ENCODE results near the gene ANKDD1B.

ANKDD1B gene

DNA sequence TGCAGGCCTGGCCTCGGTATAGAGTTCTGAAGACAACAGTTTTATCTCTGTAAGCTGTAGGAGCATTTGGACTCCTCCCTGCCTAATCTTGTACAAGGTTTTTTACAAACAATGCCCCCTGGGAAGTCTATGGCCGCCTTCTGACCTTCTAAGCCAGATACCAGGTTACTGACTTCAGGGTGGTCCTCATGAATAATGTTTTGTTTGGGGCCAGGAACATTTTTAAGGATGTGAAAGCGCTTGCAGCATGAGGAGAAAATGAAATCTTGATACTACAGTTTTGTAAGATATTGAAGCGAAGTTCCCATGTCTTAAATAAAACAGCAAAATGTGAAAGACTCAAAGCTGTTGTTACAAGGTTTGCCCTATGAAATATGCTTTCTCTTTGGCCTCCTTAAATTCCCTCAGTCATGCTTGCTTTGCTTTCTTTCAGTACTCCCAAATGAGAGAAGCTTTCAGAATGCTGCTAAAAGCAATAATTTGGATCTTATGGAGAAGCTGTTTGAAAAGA, 5.2 kb downstream of the ANKDD1B start:
- DNase-seq, result no peak

- no peak for DNase-seq
Observed at GRCh38 chr5:75616971-75617621, 5.8 kb downstream of the ANKDD1B start.

GRCh38 chr5:75617736-75618352, 6.6 kb downstream of the ANKDD1B start:
- no peak for DNase-seq

- no peak for DNase-seq
Observed at GRCh38 chr5:75620184-75620959, 9.1 kb downstream of the ANKDD1B start.

DNA sequence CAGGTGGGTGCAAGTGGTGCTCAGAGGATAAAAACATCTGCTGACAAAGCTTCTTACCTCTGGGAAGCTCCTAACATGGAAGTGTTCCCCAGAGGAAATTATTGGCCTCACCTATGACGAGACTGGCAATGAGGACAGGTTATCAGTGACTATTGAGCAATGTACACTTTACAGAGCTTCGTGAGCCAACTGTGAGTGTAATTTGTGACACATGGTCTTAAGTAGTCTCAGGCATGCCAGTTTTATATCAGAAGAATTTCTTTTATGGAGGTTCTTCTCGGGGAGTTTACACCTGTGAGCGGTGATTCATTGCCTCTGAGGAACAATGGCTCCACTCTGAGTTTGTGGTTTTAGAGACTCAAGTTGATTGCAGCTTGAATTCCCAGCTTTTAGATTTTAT, 11.3 kb downstream of the ANKDD1B start:
- no peak for DNase-seq

DNA sequence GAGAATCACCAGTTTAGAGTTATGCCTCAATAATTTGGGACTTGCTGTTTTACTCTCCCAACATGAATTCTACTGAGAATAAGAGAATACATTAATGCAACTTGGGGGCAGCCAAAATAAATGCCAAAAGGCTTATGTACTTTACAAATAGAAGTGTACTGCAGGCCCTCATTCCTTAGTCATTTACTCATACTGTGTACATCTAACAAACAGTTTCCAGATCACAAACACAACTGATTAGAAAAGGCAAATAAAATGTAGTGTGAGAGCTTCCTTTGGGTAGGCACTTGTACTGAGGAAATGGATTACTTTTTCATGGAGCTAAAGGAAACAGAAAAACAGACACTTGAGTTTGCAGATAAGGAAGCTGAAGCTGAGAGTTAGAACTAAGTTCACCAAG, 12.6 kb downstream of the ANKDD1B start:
- no peak for DNase-seq

- no peak for DNase-seq
Observed at GRCh38 chr5:75626959-75627358, 15.7 kb downstream of the ANKDD1B start.

DNA sequence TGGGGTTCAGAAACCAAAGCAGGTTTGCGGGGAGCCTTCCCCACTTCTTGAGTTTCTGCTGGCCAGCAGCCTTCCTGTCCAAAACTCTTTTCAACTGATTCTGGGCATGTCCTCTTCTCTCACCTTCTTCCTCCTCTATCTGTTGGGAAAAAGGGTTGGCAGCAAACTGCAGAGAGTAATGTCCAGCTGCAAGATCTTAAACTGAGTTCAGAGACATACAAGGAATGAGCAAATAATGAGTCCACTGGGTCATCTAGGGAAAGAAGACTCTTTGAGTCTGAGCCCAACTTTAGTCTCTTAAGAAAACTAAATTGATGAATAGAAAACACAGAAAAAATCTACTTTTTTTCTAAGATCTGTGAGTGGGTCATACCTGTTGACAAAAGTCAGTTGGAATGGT, 16.5 kb downstream of the ANKDD1B start:
- DNase-seq, result no peak

DNA sequence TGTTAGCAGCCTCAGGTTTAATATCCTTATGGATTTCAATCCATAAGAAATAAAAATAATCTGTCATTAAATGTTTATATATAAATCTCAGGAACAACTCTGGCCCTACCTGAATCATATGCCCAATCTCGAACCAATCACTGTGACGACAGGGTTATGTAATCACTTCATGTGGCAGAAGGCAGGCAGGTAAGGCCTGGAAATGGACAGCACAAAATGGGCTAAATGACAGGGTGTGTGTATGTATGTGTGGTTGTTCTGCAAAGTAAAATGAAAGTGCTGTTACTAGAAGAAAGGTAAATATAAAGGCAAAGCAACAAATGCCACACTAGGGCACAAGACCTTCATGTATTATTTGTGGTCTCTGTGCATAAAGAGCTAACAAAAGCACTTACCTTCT, 19.6 kb downstream of the ANKDD1B start:
- no peak for DNase-seq

GRCh38 chr5:75632321-75632720, 21.1 kb downstream of the ANKDD1B start:
- no peak for DNase-seq

GRCh38 chr5:75637949-75638348, 26.7 kb downstream of the ANKDD1B start:
- DNase-seq, result no peak

- no peak for DNase-seq
Observed at GRCh38 chr5:75639535-75640311, 28.5 kb downstream of the ANKDD1B start.

DNA sequence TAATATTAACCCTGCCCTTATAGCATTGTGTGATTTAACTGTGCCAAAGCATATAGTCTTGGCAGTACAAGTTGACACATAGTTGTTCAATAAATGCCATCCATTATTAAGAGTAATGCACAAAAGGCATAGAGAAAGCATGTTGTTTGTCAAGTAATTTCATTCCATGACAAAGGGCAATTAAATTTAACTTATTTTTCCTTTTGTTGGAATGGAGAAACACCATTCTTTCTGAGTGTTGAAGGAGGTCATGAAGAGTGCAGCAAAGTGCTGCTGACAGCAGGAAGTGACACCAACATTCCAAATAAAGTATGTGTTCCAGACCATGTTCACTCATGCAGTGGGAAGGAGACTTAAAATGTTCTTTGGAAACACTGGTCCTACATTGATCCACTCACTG, 29.1 kb downstream of the ANKDD1B start:
- DNase-seq, result no peak

DNA sequence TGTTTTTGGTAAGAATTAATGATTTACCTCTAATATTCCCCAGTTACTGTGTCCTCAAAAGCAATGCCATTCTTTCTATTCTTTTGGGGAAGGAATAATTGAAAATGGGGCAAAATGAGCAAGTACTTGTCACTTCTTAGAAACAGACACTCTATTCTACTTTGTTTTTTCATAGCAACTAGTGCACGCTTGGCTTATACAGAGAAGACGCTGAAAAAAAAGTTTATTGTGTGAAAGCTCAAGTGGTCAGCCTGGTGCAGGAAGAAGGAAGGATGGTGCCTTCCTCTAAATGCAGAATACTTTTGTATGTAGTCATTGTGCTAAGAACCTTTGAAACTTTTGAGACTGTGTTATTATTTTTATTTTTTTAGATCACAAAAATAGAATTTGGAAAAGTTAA, 29.6 kb downstream of the ANKDD1B start:
- no peak for DNase-seq

DNA sequence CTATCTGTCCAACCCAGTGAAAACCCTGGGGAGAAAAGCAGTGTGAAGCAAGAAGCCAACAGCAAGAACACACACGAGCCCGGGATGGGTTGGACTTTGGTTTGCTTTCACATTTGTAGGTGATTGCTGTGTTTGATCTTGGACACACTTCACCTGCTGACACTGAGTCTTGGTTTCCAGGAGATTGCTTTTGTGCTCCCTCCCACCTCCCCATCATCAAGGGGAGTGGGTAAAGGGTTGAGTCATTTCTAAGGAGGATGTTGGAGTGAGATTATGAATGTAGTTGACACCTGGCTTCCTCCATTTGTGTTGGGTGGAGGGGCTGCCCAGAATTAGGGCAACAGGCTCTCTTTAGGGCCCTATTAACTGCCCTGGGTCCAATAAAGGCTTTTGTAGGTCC, 37.5 kb downstream of the ANKDD1B start:
- DNase-seq, result no peak

DNA sequence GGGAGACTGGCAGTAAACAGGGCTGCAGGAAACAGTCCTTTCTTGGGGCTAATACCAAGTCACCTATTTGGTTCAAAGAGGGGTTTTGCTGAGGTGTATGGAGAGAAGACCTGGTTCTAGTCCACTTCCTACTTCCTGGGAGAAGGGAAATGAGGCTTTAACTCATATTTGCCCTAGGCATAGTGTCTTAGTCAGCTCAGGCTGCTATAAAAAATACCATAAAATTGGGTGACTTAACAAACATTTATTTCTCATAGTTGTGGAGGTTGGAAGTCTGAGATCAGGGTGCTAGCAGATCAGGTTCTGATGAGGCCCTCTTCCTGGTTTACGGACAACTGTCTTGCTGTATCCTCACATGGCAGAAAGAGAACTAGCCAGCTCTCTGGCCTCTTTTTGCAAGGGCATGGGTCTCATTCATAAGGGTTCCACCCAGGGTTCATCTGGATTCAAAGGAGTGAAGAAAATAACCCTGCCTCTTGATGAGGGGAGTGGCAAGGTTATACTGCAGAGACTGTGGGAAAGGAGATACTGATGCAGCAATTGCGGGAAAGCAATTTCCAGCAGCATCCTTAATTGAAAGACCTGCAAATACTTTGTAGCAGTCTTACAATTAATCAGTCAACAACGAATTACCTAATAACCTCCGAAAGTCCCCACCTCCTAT, 40.5 kb downstream of the ANKDD1B start:
- DNase-seq, result no peak

GRCh38 chr5:75653521-75653920, 42.3 kb downstream of the ANKDD1B start:
- DNase-seq, result no peak

GRCh38 chr5:75654693-75655295, 43.5 kb downstream of the ANKDD1B start:
- no peak for DNase-seq

DNA sequence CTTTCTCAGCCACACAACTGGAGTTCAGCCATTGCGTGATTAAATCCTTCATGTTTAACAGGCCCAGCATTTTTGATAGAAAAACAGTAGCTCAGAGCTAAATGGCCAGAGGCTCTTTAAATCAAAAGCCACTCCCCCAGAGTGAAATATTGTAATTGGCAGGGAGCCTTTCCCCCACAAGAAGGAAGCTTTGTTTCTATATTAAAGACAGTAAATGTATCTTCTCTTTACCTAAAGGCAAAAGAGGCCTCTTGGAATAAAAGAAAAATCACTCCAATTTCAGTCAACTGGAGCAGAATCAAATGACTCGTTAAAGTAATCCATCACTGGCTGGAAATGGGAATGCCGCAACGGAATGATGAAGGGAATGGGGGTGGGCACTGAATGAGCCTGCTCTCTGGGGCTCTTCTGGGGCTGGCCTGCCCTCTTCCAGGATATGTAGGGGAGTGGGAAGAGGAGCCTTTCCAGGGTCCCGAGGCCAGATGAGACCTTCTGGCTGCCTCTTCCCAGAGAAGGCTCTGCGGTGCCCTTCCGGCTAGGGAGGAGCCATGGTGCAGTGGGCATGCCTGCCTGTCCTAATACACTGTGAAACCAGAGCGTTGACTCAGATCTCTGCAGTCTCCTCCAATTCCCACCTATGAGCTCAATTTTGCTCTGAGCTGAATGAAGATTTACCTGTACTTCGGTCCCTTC, 45.2 kb downstream of the ANKDD1B start:
- peak in 22 of 51 donors; percentile 6 to 63 (median 31) for DNase-seq

DNA sequence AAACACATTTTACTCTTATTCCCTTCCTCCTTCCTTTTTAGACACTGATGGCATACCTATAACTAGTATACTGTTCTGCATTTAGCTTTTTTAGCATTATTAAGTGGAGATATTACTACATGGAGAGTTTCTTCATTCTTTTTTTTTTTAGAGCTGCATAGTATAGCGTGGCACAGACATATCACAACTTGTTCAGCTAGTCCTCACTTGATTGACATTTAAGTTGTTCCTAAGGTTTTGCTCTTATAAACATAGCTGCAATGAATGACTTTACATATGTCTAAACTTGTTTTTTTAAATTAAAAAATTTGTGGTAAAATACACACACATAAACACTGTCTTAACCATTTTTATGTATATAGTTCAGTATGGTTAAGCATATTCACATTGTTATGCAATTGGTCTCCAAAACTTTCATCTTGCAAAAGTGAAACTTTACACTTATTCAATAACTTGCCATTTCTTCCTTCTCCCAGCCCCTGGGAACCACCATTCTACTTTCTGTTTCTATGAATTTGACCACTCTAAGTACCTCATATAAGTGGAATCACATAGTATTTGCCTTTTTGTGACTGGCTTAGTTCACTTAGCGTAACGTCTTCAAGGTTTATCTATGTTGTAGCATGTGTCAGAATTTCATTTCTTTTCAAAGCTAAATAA, 48.7 kb downstream of the ANKDD1B start:
- DNase-seq, result no peak
